Measurements from ENCODE around the gene PLA2G7. TPM values are rescaled to one million over a fixed set of nuclear protein-coding genes. Genes with fewer than 3 reads are reported as not detected.

The PLA2G7 gene
- total RNA-seq, 1 experiment from 2014 or later, result 1.7 TPM

DNA sequence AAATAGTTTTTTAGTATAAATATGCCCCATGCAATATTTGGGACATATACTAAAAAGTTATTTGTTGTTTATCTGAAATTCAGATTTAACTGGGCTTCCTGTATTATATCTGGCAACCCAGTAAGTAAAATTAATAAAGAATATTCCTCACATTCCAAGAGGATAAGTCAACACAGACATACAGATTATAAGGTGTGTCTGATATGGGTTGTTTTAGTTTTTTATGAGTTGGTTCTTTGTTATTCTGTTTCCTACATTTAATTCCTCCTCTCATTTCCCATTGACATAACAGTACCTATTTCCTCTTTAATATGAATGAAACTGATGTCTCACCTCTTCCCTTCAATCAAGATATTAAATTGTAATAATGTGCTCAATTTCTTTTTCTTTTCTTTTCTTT, 1.7 kb upstream of the PLA2G7 start:
- TF ChIP-seq, protein P1, sequence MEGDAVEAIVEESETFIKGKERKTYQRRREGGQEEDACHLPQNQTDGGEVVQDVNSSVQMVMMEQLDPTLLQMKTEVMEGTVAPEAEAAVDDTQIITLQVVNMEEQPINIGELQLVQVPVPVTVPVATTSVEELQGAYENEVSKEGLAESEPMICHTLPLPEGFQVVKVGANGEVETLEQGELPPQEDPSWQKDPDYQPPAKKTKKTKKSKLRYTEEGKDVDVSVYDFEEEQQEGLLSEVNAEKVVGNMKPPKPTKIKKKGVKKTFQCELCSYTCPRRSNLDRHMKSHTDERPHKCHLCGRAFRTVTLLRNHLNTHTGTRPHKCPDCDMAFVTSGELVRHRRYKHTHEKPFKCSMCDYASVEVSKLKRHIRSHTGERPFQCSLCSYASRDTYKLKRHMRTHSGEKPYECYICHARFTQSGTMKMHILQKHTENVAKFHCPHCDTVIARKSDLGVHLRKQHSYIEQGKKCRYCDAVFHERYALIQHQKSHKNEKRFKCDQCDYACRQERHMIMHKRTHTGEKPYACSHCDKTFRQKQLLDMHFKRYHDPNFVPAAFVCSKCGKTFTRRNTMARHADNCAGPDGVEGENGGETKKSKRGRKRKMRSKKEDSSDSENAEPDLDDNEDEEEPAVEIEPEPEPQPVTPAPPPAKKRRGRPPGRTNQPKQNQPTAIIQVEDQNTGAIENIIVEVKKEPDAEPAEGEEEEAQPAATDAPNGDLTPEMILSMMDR (conservative IDR thresholded peaks at IDR 0.05), result no peak
- no peak overlapping the region for H3K27ac ChIP-seq (ENCODE audit: insufficient read length, low read depth, low read length)
- no peak overlapping the region for H2AK5ac ChIP-seq (ENCODE audit: insufficient read length, low read length)
- no peak overlapping the region for H4K91ac ChIP-seq (ENCODE audit: insufficient read length, low read depth, low read length)
- H4K8ac ChIP-seq (replicated peaks; ENCODE audit: insufficient read length, low read depth, low read length), result no peak overlapping the region
- no peak overlapping the region for H2BK5ac ChIP-seq (ENCODE audit: insufficient read length, low read length)
- no peak overlapping the region for H2BK15ac ChIP-seq (ENCODE audit: low read depth, low read length)
- H3K23ac ChIP-seq (ENCODE audit: insufficient read length, low read depth, low read length), result no peak overlapping the region
- Mint-ChIP-seq H3K9me3 (peaks cover 0 to 3% of the 10 kb centered on the region in 2 experiments; a peak in 2 of 5 replicates), H3K4me3 (peak overlapping the region in 1 of 2 experiments; percentile 37; a peak in 1 of 5 replicates), H3K27me3 (ENCODE audit: low read depth) (peaks cover 39% of the 10 kb centered on the region), H3K36me3 (ENCODE audit: insufficient read depth in 1 of 3, low read depth in 3 of 3) (no peaks in the 10 kb centered on the region), H3K4me1 (peaks cover 34 to 37% of the 10 kb centered on the region in 2 experiments), H3K27ac (no peak overlapping the region)
- H3K4me1 ChIP-seq (ENCODE audit: insufficient read depth, low read length), result peaks cover 3% of the 10 kb centered on the region
- no peak overlapping the region for H3K18ac ChIP-seq (ENCODE audit: insufficient read length, low read depth, low read length)
- H3T11ph ChIP-seq (ENCODE audit: low read length), result no peak overlapping the region
- H2BK12ac ChIP-seq (ENCODE audit: insufficient read length, low read depth, low read length), result no peak overlapping the region
- H2BK20ac ChIP-seq (ENCODE audit: low read depth, low read length, poor library complexity, severe bottlenecking), result no peak overlapping the region
- peaks cover 11% of the 10 kb centered on the region for H3K23me2 ChIP-seq (ENCODE audit: insufficient read length, low read depth, low read length, poor library complexity, severe bottlenecking)
- peaks cover 2% of the 10 kb centered on the region for H4K20me1 ChIP-seq (ENCODE audit: control insufficient read depth, insufficient read depth, insufficient read length)
- no peak for DNase-seq
- H3K9ac ChIP-seq (ENCODE audit: extremely low read depth, insufficient read length, low read length), result no peak overlapping the region
- no peak overlapping the region for H2BK120ac ChIP-seq (ENCODE audit: low read depth, low read length, poor library complexity, severe bottlenecking)
- H3K79me2 ChIP-seq (ENCODE audit: insufficient read depth, low read length), result no peaks in the 10 kb centered on the region
- no peak overlapping the region for H3K14ac ChIP-seq (ENCODE audit: insufficient read depth, low read length)
- H3K79me1 ChIP-seq (ENCODE audit: insufficient read depth, low read depth, low read length, poor library complexity, severe bottlenecking), result no peaks in the 10 kb centered on the region
- no peak overlapping the region for H3K56ac ChIP-seq (ENCODE audit: insufficient read length, low read depth, low read length)
- H4K5ac ChIP-seq (ENCODE audit: insufficient read length, low read depth, low read length), result no peak overlapping the region
- no peak overlapping the region for H3K4ac ChIP-seq (ENCODE audit: low read depth, low read length)
- peaks cover 6% of the 10 kb centered on the region; the same call in 1 of the 2 replicates for H3K27me3 ChIP-seq (ENCODE audit: insufficient read depth, low read length)
- H2AFZ ChIP-seq (ENCODE audit: low read length), result no peak overlapping the region
- no peaks in the 10 kb centered on the region for H3K9me3 ChIP-seq (ENCODE audit: control insufficient read depth, low read depth, low read length)
- no peak overlapping the region for H3K4me2 ChIP-seq (ENCODE audit: insufficient read depth, insufficient read length, low read length)
